ENCODE results near the gene RUNX2.

Gene RUNX2

DNA sequence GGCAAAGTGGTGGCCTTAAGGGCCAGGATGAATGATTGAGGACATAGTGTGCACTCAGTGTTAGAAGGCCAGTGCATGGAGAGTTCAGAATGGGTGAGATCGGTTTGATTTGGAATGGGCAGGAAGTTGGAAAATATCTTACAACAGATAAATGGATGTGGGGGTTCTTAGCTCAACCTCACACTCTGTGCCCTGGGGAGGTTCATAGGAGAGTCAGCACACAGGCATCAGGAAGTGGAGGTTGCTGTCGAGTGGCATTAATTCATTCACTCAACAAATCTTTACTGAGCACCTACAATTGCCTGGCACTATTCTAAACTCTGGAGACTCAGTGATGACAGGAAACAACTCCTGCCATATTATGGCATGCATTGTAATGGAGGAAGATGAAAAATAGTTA lies 363.3 kb downstream of the RUNX2 start:
- TF ChIP-seq, protein P1, sequence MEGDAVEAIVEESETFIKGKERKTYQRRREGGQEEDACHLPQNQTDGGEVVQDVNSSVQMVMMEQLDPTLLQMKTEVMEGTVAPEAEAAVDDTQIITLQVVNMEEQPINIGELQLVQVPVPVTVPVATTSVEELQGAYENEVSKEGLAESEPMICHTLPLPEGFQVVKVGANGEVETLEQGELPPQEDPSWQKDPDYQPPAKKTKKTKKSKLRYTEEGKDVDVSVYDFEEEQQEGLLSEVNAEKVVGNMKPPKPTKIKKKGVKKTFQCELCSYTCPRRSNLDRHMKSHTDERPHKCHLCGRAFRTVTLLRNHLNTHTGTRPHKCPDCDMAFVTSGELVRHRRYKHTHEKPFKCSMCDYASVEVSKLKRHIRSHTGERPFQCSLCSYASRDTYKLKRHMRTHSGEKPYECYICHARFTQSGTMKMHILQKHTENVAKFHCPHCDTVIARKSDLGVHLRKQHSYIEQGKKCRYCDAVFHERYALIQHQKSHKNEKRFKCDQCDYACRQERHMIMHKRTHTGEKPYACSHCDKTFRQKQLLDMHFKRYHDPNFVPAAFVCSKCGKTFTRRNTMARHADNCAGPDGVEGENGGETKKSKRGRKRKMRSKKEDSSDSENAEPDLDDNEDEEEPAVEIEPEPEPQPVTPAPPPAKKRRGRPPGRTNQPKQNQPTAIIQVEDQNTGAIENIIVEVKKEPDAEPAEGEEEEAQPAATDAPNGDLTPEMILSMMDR (IDR thresholded peaks at IDR 0.05; ENCODE audit: extremely low read depth, missing control alignments): no peak
- DNase-seq (ENCODE audit: low spot score): no peak

DNA sequence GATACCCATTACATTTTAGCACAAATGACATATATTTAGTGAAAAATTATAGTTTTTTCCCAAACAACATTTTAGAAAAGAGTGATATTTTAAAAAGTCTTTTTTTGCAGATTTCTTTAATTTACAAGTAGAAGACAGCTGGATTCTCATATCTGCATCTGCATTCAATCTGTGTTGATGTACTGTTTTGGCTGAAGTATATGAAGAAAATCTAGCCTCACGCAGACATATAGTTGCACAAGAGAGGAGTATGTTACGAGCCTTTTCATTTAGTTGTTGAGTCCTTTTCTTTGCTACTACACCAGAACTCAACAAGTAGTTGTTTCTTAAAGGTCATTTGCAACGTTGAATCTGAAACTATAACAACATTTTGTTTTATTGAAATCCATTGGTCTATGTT lies 363.9 kb downstream of the RUNX2 start:
- TF ChIP-seq, protein P1 (IDR thresholded peaks at IDR 0.05; ENCODE audit: extremely low read depth, missing control alignments): no peak

DNA sequence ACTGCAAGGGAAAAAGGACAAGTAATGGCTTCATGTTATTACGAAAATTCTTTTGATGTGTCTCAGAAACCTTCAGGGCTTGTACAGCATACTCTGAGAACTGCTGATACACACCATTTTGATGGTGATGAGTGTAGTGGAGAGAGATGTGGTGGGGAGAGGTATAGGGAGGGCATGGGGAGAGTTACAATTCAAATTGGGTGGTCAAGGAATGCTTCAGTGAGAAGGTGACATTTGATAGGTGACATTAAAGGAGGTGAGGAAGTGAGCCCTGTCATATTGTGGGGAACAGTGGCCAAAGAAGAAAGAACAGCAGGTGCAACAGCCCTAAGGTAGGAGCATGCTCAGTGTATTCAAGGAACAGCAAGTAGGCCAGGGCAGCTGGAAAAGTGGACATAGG lies 368.6 kb downstream of the RUNX2 start:
- DNase-seq (ENCODE audit: low spot score): no peak
- TF ChIP-seq, protein P1 (IDR thresholded peaks at IDR 0.05; ENCODE audit: extremely low read depth, missing control alignments): no peak

More for the DNA sequence above, 363.9 kb downstream of the RUNX2 start:
- no peak for DNase-seq (ENCODE audit: low spot score)

DNA sequence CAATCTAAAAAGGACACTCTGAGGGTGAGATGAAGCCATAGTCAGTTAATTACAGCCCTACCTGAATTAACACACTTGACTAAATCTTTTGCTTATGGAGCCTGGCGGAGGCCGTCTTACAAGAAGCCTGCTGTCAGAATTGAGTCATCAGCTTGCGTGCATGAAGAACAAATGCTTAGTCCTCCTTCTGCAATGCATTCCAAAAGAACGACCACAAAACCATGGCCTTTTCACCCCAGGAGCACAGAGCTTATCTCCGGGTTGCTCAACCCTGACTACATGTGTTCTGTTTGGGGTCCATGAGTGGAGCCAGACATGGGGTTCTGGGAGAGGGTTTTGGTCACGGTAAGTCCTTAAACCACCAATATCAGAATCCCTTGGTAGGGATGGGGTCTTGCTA lies 369.5 kb downstream of the RUNX2 start:
- no peak for DNase-seq (ENCODE audit: low spot score)
- TF ChIP-seq, protein P1 (IDR thresholded peaks at IDR 0.05; ENCODE audit: extremely low read depth, missing control alignments): no peak

DNA sequence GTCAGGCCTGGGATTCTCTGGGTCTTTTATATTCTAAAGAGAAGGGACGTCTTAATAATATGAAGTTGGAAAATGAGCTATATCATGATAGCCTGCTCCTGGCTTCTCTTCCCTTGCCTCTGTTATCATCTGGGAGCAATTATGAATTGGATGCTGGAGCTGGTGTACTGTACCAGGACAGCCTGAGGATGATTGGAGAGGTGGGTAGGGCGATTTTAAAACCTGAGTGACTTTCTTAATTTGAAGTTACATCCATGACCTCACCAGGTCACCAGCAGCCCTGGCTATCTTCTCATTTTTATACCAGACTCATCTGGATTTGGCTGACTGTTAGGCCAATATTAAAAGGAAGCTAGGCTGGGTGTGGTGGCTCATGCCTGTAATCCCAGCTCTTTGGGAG lies 369.9 kb downstream of the RUNX2 start:
- DNase-seq (ENCODE audit: low spot score): no peak
- TF ChIP-seq, protein P1 (IDR thresholded peaks at IDR 0.05; ENCODE audit: extremely low read depth, missing control alignments): no peak

DNA sequence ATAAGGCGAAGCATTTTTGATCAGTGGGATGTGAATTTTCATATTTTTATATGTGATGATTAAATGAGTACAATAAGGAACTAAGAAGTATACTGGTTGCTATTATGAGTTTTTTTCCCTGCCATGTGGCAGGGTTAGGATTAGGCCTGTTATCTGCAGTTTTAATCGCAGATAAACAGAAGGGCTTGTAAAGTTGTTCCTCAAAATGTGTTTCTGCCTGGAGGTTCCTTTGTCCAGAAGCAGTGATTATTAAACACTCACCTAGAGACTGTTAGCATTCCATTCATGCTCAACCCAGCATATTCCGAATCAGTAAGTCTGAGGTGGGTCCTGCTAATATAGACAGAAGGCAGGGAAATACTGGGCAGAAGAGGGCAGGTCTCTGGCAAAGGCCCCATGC lies 371.5 kb downstream of the RUNX2 start:
- no peak for DNase-seq (ENCODE audit: low spot score)
- TF ChIP-seq, protein P1 (IDR thresholded peaks at IDR 0.05; ENCODE audit: extremely low read depth, missing control alignments): no peak

DNA sequence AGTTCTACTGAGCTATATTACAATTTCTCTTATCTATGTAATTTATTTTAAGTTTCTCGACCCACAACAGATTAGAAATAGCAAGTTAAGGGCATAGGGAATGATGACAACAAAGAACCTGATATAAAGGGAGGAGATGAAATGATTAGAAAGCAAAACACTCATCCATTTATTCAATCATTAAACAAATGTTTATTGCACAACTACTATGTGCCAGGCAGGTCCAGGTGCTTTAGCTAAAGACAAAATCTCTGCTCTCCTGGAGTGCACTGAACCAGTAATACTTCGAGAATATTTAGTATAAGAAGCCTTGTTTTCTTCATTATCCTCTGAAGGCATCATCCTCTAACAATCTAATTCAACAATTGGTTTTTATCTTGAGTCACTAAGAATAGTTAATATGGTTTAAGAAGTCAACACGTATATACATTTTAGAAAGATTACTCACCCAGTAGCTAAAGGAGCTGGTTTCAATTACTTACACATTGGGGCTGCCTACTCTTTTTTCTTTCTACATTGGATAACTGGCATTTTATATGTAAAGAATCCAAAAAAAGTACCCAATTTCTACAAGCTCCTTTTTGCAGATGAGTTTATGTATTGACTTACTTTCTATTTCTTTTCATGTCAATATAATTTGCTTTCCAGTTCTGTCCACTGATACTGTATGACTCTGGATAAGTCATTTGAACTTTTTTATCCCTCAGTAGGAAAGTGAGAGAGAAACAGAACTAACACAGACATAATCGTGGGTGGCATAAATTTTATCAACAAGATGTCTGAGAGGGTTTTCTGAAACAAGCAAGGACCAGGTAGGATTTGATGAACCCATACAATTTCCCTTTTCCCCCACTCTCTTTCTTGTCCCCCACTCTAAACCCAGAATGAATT lies 375.0 kb downstream of the RUNX2 start:
- TF ChIP-seq, protein P1 (IDR thresholded peaks at IDR 0.05; ENCODE audit: extremely low read depth, missing control alignments): no peak

More for the DNA sequence above, 375.0 kb downstream of the RUNX2 start:
- no peak for DNase-seq (ENCODE audit: low spot score)
